Measurements from ENCODE around the gene PRDX5. TPM values are rescaled to one million over a fixed set of nuclear protein-coding genes. Genes with fewer than 3 reads are reported as not detected.

Gene PRDX5
- total RNA-seq, 2 experiments from 2014 or later = 31.7 to 33.1 TPM

DNA sequence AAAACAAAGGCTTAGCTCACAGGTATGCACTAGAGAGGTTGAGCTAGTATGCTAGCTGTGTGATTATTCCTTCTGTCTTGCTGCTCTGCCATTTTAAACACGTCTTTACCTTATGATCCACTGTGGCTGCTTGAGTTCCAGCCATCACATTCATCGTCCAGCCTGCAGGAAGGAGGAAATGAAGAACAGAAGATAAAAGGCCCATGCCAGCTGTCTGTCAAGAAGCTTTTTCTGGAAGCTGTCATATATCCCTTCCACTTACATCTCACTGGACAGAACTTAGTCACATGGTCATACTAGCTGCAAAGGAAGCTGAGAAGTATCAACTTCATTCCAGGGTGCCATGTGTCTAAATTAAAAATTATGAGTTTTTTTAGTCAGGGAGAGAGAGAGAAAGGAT lies 9.5 kb downstream of the PRDX5 start:
- intact Hi-C loops (cut with DNase I, micrococcal nuclease) = no loop called here
- H3K4me3 ChIP-seq (ENCODE audit: low read length) = no peak overlapping the region
- H3K9me3 ChIP-seq (ENCODE audit: control insufficient read depth in 1 of 2, insufficient read depth in 1 of 2, low read length in 2 of 2) = no peaks in the 10 kb centered on the region
- Mint-ChIP-seq H3K4me3 (no peak overlapping the region), H3K4me1 (ENCODE audit: low read depth) (peaks cover 9% of the 10 kb centered on the region), H3K27me3 (no peaks in the 10 kb centered on the region), H3K9me3 (no peaks in the 10 kb centered on the region), H3K36me3 (ENCODE audit: low read depth) (no peaks in the 10 kb centered on the region), H3K27ac (no peak overlapping the region)
- ChIA-PET POLR2A (interaction anchor here (0.8 kb wide), 1 partner anchor 10 kb away, joined by 4 read pairs; the partner anchor contains the start of genes PRDX5 and TRMT112), CTCF (no interaction called here)
- peaks cover 3% of the 10 kb centered on the region for H3K36me3 ChIP-seq (ENCODE audit: insufficient read depth, low read length)
- H3K27ac ChIP-seq (ENCODE audit: low read depth in 1 of 2, low read length in 2 of 2) = no peak overlapping the region
- DNase-seq (no peak), ATAC-seq (ENCODE audit: poor library complexity) (no peak)
- TF ChIP-seq, protein P1, sequence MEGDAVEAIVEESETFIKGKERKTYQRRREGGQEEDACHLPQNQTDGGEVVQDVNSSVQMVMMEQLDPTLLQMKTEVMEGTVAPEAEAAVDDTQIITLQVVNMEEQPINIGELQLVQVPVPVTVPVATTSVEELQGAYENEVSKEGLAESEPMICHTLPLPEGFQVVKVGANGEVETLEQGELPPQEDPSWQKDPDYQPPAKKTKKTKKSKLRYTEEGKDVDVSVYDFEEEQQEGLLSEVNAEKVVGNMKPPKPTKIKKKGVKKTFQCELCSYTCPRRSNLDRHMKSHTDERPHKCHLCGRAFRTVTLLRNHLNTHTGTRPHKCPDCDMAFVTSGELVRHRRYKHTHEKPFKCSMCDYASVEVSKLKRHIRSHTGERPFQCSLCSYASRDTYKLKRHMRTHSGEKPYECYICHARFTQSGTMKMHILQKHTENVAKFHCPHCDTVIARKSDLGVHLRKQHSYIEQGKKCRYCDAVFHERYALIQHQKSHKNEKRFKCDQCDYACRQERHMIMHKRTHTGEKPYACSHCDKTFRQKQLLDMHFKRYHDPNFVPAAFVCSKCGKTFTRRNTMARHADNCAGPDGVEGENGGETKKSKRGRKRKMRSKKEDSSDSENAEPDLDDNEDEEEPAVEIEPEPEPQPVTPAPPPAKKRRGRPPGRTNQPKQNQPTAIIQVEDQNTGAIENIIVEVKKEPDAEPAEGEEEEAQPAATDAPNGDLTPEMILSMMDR (IDR thresholded peaks at IDR 0.05) = no peak
- no peaks in the 10 kb centered on the region for H3K27me3 ChIP-seq (ENCODE audit: control insufficient read depth in 1 of 2, insufficient read depth in 2 of 2, low read length in 2 of 2)
- H3K4me1 ChIP-seq (ENCODE audit: insufficient read depth, low read length) = peaks cover 10% of the 10 kb centered on the region

DNA sequence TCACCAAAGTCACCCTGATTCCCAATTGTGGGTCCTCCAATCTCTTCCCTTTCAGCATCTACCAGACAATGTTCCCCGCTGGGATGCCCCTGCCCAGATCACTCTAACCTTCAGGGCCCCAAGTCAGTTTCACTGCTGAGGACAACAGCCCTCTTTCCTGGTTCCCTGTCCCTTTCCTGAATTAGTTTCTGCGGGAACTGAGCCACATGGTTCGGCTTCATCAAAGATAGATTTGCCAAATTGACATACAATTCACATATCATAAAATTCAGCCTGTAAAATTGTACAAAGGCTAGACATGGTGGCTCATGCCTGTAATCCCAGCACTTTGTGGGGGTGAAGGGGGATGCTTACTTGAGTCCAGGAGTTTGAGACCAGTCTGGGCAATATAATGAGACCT lies 10.1 kb downstream of the PRDX5 start:
- no peaks in the 10 kb centered on the region for H3K9me3 Mint-ChIP-seq
- H3K27me3 Mint-ChIP-seq = no peaks in the 10 kb centered on the region
- H3K4me1 Mint-ChIP-seq (ENCODE audit: low read depth) = peaks cover 9% of the 10 kb centered on the region
- H3K9me3 ChIP-seq (ENCODE audit: control insufficient read depth in 1 of 2, insufficient read depth in 1 of 2, low read length in 2 of 2) = no peaks in the 10 kb centered on the region
- no peak overlapping the region for H3K4me3 Mint-ChIP-seq
- H3K27me3 ChIP-seq (ENCODE audit: control insufficient read depth in 1 of 2, insufficient read depth in 2 of 2, low read length in 2 of 2) = no peaks in the 10 kb centered on the region
- ChIA-PET POLR2A (interaction anchor here (0.8 kb wide), 1 partner anchor 10 kb away, joined by 4 read pairs; the partner anchor contains the start of genes PRDX5 and TRMT112), CTCF (no interaction called here)
- no peak for DNase-seq
- H3K4me1 ChIP-seq (ENCODE audit: insufficient read depth, low read length) = peaks cover 10% of the 10 kb centered on the region
- ATAC-seq (ENCODE audit: poor library complexity) = no peak
- no peaks in the 10 kb centered on the region for H3K36me3 ChIP-seq (ENCODE audit: insufficient read depth, low read length)
- intact Hi-C loops (cut with DNase I, micrococcal nuclease) = no loop called here
- no peaks in the 10 kb centered on the region for H3K36me3 Mint-ChIP-seq (ENCODE audit: low read depth)
- TF ChIP-seq, protein P1 (IDR thresholded peaks at IDR 0.05) = no peak
- no peak overlapping the region for H3K27ac ChIP-seq (ENCODE audit: low read depth in 1 of 2, low read length in 2 of 2)
- H3K27ac Mint-ChIP-seq = no peak overlapping the region
- no peak overlapping the region for H3K4me3 ChIP-seq (ENCODE audit: low read length)

DNA sequence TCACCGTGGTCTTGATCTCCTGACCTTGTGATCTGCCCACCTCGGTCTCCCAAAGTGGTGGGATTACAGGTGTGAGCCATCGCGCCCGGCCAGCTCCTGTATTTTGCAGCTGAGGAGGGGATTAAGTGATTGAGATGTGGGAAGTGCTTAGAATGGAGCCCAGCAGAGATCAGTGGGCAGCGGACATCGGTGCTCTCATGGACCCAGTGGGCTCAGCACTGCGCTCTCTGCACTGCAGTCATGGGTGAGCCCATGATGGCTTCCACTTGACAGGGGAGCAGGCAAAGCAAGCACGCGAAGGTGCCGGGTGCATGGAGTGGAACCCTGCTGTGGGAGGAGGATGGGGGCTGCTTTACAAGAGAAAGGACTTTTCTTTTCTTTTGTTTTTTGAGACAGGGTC lies 13.0 kb downstream of the PRDX5 start:
- Mint-ChIP-seq H3K27ac (no peak overlapping the region), H3K9me3 (no peaks in the 10 kb centered on the region), H3K4me1 (ENCODE audit: low read depth) (peaks cover 9% of the 10 kb centered on the region), H3K27me3 (no peaks in the 10 kb centered on the region), H3K36me3 (ENCODE audit: low read depth) (peaks cover 4% of the 10 kb centered on the region), H3K4me3 (no peak overlapping the region)
- Histone ChIP-seq H3K27me3 (ENCODE audit: control insufficient read depth in 1 of 2, insufficient read depth in 2 of 2, low read length in 2 of 2) (no peaks in the 10 kb centered on the region), H3K9me3 (ENCODE audit: control insufficient read depth in 1 of 2, insufficient read depth in 1 of 2, low read length in 2 of 2) (no peaks in the 10 kb centered on the region), H3K27ac (ENCODE audit: low read depth in 1 of 2, low read length in 2 of 2) (no peak overlapping the region), H3K36me3 (ENCODE audit: insufficient read depth, low read length) (no peaks in the 10 kb centered on the region), H3K4me3 (ENCODE audit: low read length) (no peak overlapping the region), H3K4me1 (ENCODE audit: insufficient read depth, low read length) (peaks cover 10% of the 10 kb centered on the region)
- ChIA-PET CTCF (interaction anchor here (0.7 to 1.8 kb wide), 8 partner anchors 10 to 374 kb away, joined by 3 to 39 read pairs (median 4); partner anchors contain the start of genes CCDC88B, ESRRA, PRDX5 and STIP1), POLR2A (interaction anchor here (0.7 to 2.3 kb wide), 2 partner anchors 13 to 27 kb away, joined by 3 to 23 read pairs; partner anchors contain the start of genes PRDX5 and TRMT112)
- ATAC-seq (ENCODE audit: poor library complexity) = no peak
- TF ChIP-seq, protein P1 (IDR thresholded peaks at IDR 0.05) = no peak
- intact Hi-C loops (cut with DNase I, micrococcal nuclease) = no loop called here
- no peak for DNase-seq
